AG09309 (cell line): ENCODE measurements around the gene PRKG1.

Experiments used
- DNase-seq: peaks from one replicate; pipeline ENCODE4 v3.0.0-alpha.2; 2010; ENCODE audit warnings: low read depth
- H3K4me3 ChIP-seq: 2 replicates; pipeline ENCODE4 v1.5.1; 2011; ENCODE audit warnings: mild to moderate bottlenecking, low read depth, low read length, moderate library complexity; ENCODE audit not compliant: control insufficient read depth
- TF ChIP-seq, protein P1 (sequence below): IDR thresholded peaks from 2 replicates; pipeline ENCODE4 v1.5.1; 2011; ENCODE audit warnings: mild to moderate bottlenecking, low read depth, low read length, inconsistent platforms; ENCODE audit not compliant: insufficient read depth, control insufficient read depth; ENCODE audit errors: missing control alignments

The PRKG1 gene

GRCh38 chr10:51313251-51313650 is 239.0 kb downstream of the PRKG1 start:
- DNase-seq = no peak
- no peak overlapping the region for H3K4me3 ChIP-seq
- TF ChIP-seq, protein P1, sequence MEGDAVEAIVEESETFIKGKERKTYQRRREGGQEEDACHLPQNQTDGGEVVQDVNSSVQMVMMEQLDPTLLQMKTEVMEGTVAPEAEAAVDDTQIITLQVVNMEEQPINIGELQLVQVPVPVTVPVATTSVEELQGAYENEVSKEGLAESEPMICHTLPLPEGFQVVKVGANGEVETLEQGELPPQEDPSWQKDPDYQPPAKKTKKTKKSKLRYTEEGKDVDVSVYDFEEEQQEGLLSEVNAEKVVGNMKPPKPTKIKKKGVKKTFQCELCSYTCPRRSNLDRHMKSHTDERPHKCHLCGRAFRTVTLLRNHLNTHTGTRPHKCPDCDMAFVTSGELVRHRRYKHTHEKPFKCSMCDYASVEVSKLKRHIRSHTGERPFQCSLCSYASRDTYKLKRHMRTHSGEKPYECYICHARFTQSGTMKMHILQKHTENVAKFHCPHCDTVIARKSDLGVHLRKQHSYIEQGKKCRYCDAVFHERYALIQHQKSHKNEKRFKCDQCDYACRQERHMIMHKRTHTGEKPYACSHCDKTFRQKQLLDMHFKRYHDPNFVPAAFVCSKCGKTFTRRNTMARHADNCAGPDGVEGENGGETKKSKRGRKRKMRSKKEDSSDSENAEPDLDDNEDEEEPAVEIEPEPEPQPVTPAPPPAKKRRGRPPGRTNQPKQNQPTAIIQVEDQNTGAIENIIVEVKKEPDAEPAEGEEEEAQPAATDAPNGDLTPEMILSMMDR = no peak

DNA sequence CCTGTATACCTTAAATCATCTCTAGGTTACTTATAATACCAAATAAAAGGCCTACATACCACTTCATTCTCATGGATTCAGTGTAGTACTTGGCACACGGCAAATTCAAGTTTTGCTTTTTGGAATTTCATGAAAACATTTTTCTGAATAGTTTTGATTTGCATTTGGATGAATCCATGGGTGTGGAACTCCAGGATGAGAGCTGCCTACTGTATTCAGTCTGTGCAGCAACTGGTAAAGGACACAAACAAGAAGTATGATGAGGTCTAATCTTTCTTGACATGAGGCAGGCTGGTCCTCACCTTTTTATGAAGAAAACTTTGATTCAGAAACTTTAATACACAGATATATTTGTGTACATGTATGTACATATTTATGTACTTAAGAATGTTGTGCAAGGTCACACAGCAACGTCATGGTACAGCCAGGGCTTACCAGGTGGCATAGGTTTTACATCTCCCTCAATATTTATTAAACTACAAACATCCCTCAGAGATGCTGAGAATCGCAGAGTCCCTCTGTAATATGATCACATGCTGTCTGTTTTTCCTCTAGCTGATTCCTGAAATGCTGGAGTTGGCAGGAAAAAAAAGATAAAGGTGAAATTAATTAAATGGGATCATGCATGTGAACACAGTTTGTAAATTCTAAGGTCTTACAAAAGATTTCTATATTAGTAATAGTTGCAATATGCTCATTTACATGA is 239.6 kb downstream of the PRKG1 start:
- no peak for DNase-seq
- TF ChIP-seq, protein P1 = no peak
- H3K4me3 ChIP-seq = no peak overlapping the region

- H3K4me3 ChIP-seq = no peak overlapping the region
- DNase-seq = no peak
- TF ChIP-seq, protein P1 = no peak
Measured at GRCh38 chr10:51314481-51314880, 240.2 kb downstream of the PRKG1 start.

- TF ChIP-seq, protein P1 = no peak
- H3K4me3 ChIP-seq = no peak overlapping the region
- DNase-seq = no peak
Measured at GRCh38 chr10:51318399-51319172, 244.3 kb downstream of the PRKG1 start.

DNA sequence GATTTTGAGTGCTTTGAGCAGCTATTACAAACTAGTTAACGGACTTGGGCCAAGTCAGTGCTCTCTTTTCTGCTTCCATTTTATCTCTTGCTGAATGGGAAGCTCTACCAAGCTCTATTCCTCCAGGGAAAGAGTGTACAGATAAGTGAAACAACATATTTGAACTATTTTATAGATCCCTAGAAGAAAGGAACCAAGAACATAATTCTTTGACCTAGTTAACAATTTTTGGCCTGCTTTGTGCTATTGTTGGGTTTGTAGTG is 244.8 kb downstream of the PRKG1 start:
- no peak overlapping the region for H3K4me3 ChIP-seq
- DNase-seq = no peak
- TF ChIP-seq, protein P1 = no peak

GRCh38 chr10:51321300-51321699 is 247.0 kb downstream of the PRKG1 start:
- TF ChIP-seq, protein P1 = no peak
- no peak for DNase-seq
- no peak overlapping the region for H3K4me3 ChIP-seq
